Glomerular visceral epithelial cell (primary cell): ENCODE measurements around the gene MTO1.
"Not testable (repeated sequence)": the region's sequence is repeated elsewhere in the genome, so short reads cannot be mapped to it uniquely, and the experiment has no call there.

ENCODE experiments used
- DNase-seq: peaks from one replicate; pipeline ENCODE4 v3.0.0-alpha.2; 2016; ENCODE audit errors: extremely low spot score

Gene MTO1

GRCh38 chr6:73528897-73529296 is 67.4 kb downstream of the MTO1 start:
- no peak for DNase-seq

DNA sequence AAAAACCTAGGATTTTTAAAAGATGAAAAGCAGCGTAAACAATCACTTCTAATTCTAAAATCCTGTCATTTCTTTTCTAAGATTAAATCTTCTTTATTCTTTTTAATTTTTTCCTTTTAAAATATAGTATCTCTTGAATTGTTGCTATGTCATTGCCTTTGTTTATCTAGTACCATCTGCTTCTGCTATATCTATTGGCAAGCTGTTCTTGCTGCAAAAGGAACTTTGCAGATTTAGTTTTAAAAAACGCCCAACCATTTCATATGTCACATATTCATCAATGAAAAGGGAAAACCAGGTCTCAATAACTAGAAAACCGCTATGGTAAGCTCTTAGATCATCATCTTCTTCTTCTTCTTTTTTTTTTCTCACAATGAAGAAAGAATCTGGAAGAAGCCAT is 70.8 kb downstream of the MTO1 start:
- DNase-seq, result no peak

DNA sequence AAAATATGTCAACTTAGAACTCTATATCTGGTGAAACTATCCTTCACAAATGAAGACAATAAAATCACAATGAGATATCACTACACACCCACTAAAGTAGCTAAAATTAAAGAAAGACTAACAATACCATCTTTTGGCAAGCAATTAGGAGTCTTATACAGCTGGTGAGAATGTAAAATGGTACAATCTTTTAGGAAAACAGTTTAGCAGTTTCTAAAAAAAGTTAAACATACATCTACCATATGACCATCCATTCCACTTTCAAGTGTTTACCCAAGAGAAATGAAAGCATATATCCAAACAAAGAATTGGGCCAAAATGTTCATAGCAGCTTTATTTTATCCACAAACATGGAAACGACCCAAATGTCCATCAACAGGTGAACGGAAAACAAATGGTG is 73.1 kb downstream of the MTO1 start:
- DNase-seq, result no peak

DNA sequence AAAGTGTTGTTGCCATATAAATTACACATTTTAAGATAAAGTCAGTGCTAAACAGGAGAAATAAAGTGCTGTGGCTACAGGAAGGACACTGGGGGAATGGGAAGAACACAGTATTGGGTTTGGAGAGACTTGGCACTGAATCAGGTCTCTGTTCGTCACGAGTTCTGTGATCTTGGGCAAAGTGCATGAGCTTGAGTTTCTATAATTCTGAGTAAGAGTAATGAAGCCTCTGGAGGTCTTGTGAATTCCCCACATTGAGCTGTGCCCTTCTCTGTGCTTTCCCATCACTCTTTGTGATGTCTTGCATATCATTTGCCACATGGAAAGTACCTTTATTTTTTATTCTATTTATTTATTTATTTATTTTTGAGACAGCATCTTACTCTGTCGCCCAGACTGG is 76.1 kb downstream of the MTO1 start:
- no peak for DNase-seq

GRCh38 chr6:73538116-73538779 is 76.7 kb downstream of the MTO1 start:
- no peak for DNase-seq

- DNase-seq, result not testable (repeated sequence)
Observed at GRCh38 chr6:73542481-73542880, 80.9 kb downstream of the MTO1 start.

DNA sequence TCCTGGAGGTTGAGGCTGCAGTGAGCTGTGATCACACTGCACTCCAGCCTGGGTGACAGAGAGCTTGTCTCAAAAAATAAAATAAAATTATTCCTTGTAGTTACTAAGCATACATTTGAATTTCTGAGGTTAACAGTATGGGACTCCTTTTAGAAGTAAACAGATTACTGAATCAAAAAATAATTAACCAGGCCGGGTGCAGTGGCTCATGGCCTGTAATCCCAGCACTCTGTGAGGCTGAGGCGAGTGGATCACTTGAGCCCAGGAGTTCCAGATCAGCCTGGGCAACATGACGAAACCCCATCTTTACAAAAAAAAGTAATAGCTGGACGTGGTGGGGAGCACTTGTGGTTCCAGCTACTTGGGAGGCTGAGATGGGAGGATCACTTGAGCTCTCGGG is 81.4 kb downstream of the MTO1 start:
- no peak for DNase-seq

DNA sequence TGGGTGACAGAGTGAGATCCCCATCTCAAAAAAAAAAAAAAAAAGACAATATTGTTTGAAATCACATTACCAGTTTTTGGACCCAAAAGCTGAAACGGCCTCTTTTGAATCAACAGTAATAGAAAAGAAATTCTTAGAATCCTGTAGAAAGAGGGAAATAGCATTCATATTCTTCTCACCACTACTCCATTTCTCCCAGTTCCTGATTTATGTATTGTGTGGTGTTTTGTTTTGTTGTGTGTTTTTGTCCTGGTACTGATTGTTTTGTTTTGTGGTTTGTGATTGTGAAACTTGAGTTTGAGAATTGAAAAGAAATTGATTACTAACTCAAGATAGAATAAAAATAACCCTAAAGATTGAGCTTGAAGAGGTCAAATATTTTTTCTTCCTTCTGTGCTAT is 85.5 kb downstream of the MTO1 start:
- no peak for DNase-seq

GRCh38 chr6:73548458-73549446 is 87.2 kb downstream of the MTO1 start:
- DNase-seq, result no peak

DNA sequence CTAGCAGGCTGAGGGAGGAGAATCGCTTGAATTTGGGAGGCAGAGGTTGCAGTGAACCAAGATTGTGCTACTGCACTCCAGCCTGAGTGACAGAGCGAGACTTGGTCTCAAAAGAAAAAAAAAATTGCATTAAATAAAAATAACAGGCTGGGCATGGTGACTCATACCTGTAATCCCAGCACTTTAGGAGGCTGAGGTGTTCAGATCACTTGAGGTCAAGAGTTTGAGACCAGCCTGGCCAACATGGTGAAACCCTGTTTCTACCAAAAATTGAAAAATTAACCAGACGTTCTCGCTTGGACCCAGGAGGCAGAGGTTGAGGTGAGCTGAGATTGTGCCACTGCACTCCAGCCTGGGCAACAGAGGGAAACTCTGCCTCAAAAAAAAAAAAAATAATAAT is 89.6 kb downstream of the MTO1 start:
- DNase-seq, result not testable (repeated sequence)

DNA sequence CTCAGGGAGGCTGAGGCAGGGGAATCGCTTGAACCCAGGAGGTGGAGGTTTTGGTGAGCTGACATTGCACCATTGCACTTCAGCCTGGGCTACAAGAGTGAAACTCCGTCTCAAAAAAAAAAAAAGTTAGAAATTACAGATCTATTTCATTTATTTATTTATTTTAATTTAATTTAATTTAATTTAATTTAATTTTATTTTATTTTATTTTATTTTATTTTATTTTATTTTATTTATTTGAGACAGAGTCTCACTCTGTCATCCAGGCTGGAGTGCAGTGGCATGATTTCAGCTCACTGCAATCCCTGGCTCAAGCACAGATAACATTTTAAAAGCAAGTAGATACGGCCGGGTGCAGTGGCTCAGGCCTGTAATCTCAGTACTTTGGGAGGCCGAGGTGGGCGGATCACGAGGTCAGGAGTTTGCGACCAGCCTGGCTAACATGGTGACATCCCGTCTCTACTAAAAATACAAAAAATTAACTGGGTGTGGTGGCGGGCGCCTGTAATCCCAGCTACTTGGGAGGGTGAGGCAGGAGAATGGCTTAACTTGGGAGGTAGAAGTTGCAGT is 93.9 kb downstream of the MTO1 start:
- not testable (repeated sequence) for DNase-seq

GRCh38 chr6:73556836-73557235 is 95.3 kb downstream of the MTO1 start:
- DNase-seq, result no peak
